Measurements from ENCODE around the gene TMEM255B.

DNA sequence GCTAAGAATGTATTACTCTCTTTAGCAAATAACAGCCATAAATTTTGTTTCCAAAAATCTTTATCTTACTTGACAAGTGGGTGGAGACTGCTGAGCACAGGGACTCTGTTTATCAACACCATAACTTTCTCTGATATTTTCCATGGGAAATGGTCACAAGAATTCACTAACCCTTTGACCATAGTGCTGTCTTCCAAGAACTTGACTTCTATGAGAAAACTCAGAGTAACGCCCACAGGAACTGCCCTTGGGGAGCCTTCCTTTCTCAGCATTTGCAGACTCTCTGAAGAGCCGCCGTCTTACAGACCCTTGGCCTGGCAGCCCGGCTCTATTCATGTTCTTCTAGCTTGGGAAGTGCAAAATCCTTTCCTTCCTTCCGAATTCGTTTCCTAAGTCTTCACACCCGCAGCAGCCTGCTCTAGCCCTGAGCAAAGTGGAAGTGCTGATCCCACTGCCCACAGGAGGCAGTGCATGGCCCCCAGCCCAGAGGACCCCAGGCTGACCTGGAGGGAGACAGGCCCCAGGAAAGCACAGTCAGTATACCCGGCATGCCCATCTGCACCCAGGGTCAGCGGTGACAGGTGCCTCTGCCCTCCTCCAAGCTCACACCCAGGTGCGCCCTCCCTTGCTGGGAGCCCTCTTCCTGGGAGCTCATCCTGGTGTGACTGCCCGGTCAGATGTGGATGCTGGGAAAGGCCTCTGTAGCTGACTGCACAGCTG, 94.7 kb downstream of the TMEM255B start:
- TF ChIP-seq CTCF (conservative IDR thresholded peaks at IDR 0.05) = no peak
- TF ChIP-seq ZFX (IDR thresholded peaks at IDR 0.05) = no peak
